ENCODE data around the gene NEU4. TPM values are rescaled to one million over a fixed set of nuclear protein-coding genes. Genes with fewer than 3 reads are reported as not detected.

NEU4 gene
- total RNA-seq, 1 donor from 2014 or later: 1.5 TPM

Other genes starting within 250 kb of the NEU4 start
- gene THAP4, start 172.0 kb upstream of the NEU4 start, total RNA-seq: 12.0 TPM
- 38.4 TPM for gene ATG4B, start 171.5 kb upstream of the NEU4 start, total RNA-seq
- gene DTYMK, start 122.4 kb upstream of the NEU4 start, total RNA-seq: 9.6 TPM
- 19.7 TPM for gene ING5, start 107.2 kb upstream of the NEU4 start, total RNA-seq
- 10.1 TPM for gene D2HGDH, start 74.6 kb upstream of the NEU4 start, total RNA-seq
- 0.74 TPM for gene GAL3ST2, start 32.4 kb upstream of the NEU4 start, total RNA-seq
- not detected for gene PDCD1, start 49.7 kb downstream of the NEU4 start, total RNA-seq
- 5.2 TPM for gene RTP5, start 60.5 kb downstream of the NEU4 start, total RNA-seq